HG02571 (cell line): ENCODE data around the gene RNF43.

Experiments
- ATAC-seq: cut with Tn5 transposase; IDR thresholded peaks from one replicate; pipeline ENCODE4 v1.9.1; 2021; ENCODE audit warnings: mild to moderate bottlenecking, moderate library complexity; ENCODE audit not compliant: unreplicated experiment

The RNF43 gene

DNA sequence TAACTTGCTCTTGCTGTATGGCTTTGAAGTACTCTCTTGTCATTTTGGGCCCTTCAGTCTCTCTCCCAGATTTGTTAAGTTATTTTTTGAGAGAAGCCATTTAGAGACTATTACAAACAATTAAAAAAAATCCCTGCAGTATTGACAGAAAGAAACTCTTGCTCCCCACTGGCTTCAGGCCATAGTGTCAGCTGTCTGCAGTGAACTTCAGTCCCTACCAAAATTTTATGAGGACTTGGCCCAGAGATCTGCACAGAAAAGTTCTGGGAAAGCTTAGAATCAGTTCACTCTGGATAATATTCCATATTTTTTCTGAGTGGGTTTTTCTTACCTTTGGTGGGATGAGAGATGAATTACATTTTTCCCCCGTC is 34.5 kb downstream of the RNF43 start:
- ATAC-seq: no peak

- ATAC-seq: no peak
These were observed 35.0 kb downstream of the RNF43 start for GRCh38 chr17:58382108-58382871.

- no peak for ATAC-seq
These were observed 36.0 kb downstream of the RNF43 start for GRCh38 chr17:58381124-58382035.

GRCh38 chr17:58380207-58381123 is 36.9 kb downstream of the RNF43 start:
- no peak for ATAC-seq

DNA sequence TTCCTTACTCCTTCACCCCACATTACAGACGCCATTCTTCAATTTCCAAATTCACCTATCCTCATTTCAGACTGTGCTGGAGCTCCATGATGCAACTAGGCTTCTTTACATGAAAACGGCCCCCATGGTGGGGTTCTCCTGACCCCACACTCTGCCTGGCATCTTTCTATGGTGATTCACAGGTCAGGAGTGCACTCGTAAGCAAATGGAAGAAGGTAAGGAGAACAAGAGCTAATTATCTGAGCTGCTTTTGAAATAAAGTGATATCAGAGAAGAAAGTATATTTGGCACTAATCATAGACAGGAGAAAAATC is 37.9 kb downstream of the RNF43 start:
- ATAC-seq: no peak

- no peak for ATAC-seq
These were observed 38.4 kb downstream of the RNF43 start for GRCh38 chr17:58378733-58379510.

DNA sequence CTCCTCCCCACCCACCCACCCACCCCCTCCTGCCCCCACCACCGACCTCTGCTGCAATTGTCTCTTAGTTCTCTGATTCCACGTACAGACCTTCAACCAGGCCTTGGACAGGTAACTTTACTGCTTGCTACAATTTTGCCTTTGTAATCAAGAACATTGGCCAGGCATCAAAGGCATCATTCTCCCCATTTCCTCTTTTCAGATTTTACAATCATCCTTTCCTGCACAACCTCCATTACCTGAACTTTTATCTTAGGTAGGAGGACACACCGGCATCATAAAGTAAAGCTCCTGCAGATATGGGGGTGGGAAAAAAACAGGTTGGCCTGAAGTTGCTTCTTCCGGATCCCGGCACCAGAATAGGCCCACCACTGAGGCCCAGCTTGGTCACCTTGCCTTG is 39.7 kb downstream of the RNF43 start:
- ATAC-seq: no peak

DNA sequence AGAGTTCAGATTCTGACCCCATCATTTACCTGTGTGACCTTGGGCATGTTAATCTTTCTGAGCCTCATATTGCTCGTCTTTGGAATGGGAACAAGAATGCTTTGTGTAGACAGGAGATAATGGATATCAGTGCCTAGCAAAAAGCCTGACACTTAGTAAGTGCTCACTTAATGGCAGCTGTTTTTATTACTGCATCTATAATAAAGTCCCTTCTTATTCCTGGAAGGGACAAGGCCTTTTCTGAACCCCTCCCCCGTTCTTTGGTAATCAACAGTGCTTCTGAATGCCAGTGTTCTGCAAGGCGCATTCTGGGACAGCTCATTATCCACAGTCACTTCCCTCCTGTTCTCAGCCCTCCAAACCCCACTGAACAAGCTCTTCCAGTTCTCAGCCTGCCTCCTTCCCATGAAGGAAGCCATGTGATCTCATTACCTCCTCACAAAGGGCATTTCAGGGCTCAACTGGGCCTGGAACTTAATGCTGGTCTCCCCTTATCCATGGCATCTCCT is 40.2 kb downstream of the RNF43 start:
- no peak for ATAC-seq

DNA sequence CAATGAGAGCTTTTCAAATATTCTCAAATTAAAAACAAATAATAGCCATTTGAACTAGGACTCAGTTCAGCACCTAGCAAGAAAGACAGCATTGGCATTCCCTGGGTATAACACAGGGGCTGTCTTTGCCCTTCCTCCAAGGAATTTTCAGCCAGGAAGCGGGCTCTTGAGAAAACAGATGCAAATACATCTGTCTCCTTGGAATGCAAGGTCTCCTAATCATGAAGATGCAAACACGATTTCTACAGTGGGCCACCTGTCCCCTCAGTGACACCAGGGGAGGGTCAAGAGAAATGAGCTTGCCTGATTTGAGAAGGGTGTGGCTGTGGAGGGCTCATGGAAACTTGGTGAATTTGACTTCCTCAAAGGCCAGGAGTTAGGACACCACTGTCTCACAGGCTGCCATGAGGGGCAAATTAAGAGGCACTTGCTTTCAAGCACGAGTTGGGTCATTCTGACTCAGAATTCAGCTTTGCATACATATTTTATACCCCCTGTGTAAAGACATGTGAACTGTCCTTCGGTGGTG is 40.8 kb downstream of the RNF43 start:
- no peak for ATAC-seq

DNA sequence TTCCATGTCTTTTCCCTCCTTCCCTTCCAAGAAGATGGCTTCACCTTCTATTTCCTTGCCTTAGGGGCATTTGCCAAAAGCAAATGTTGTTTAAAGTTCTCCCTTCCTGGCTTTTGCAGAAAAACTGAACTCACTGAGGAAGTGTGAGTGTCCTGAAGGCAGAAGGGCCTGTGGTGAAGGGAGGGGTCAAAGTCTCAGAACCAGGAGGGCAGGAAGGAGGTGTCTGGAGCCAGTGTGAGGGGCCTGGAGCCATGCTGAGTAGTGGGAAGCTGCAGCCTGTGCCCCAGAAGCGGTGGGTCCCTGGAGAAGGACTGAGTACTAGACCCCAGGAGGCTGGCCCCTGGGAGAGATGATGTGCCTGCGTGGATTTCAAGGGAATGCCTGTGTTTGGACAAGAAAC is 41.5 kb downstream of the RNF43 start:
- no peak for ATAC-seq

- ATAC-seq: no peak
These were observed 42.1 kb downstream of the RNF43 start for GRCh38 chr17:58375256-58375655.

GRCh38 chr17:58373923-58374322 is 43.4 kb downstream of the RNF43 start:
- ATAC-seq: no peak

GRCh38 chr17:58373003-58373402 is 44.3 kb downstream of the RNF43 start:
- no peak for ATAC-seq

- no peak for ATAC-seq
These were observed 45.9 kb downstream of the RNF43 start for GRCh38 chr17:58371300-58371950.

GRCh38 chr17:58370716-58371115 is 46.6 kb downstream of the RNF43 start:
- no peak for ATAC-seq

- no peak for ATAC-seq
These were observed 47.0 kb downstream of the RNF43 start for GRCh38 chr17:58370309-58370708.

DNA sequence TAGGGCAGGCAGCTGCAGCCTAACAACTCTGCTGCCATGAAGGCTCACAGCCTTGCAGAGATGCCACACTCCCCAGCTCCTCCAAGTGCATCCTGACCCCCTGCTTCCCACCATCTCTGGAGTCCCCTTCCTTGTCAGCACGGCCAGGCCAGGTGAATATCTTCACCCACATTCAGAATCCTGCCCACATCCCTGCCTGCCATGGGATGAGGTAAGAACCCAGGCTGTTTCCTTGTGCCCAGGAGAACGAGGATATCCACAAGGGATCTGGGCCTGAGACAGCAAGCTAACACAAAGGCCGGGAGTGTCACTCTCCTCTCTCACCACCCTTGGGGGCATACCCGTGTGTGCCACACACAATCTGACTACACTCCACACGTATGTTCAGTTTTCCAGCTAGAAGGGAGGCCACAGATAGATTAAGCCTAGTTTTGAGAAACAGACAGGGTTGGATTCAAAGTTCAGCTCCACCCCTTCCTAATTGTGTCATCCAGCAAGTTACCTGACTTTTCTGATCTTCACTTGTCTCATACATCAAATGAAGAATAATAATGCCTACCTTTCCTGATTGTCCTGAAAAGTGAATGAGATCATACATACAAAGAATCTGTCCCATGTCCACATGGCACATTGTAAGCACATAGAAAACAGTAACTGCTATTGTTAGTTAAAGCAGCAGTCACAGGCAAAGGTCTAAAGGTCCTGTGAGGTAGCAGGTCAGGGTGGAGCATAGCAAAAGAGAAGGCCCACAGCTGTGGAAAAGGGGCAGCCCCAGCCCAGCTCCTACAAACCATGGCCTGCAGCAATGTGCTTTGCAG is 47.9 kb downstream of the RNF43 start:
- no peak for ATAC-seq

DNA sequence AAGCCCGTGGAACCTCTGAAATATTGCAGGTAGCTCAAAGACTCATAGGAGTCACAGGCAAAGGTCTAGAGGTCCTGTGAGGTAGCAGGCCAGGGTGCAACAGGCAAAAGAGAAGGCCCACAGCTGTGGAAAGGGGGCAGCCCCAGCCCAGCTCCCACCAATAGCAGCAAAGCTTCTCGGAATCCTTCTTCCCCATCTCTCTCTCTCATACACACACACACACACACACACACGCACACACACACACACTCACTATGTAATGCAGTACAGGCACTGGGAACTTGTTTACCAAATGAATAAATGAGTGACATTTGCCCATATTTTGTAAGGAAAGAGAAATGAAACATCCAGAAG is 48.5 kb downstream of the RNF43 start:
- ATAC-seq: no peak
